Activated T-helper 2 cell treated with anti-CD3 and anti-CD28 coated beads, Interferon-gamma antibody, Interleukin-2, Interleukin-4, amounts not matched to agents 10 μg/mL and 5 μg/mL and 100 μg/mL, durations not matched to agents 14 hours and 24 hours and 36 hours (primary cell): ENCODE data around the gene WFS1. TPM values are rescaled to one million over a fixed set of nuclear protein-coding genes. Genes with fewer than 3 reads are reported as not detected.

ENCODE experiments used
- DNase-seq: peaks from one replicate; pipeline ENCODE4 v3.0.0; 2021; ENCODE audit warnings: low spot score
- H3K27ac Mint-ChIP-seq: one replicate; pipeline ENCODE4 v1.8.0; 2021; ENCODE audit warnings: mixed read lengths
- H3K27me3 Mint-ChIP-seq: one replicate; pipeline ENCODE4 v1.8.0; 2021; ENCODE audit warnings: low read depth, mixed read lengths
- H3K36me3 Mint-ChIP-seq: one replicate; pipeline ENCODE4 v1.8.0; 2021; ENCODE audit warnings: low read depth, mixed read lengths
- H3K4me1 Mint-ChIP-seq: one replicate; pipeline ENCODE4 v1.8.0; 2021; ENCODE audit warnings: low read depth, mixed read lengths
- H3K4me3 Mint-ChIP-seq: one replicate; pipeline ENCODE4 v1.8.0; 2021; ENCODE audit warnings: low read depth, mild to moderate bottlenecking, moderate library complexity, mixed read lengths
- H3K9me3 Mint-ChIP-seq: one replicate; pipeline ENCODE4 v1.8.0; 2021; ENCODE audit warnings: mixed read lengths
- intact Hi-C: fragments of 100-400 bp; cut with micrococcal nuclease; formaldehyde crosslinking; loops from one replicate; pipeline ENCODE4 v1.15.1; 2023
- total RNA-seq: library from RNA; stranded (reverse); gene quantifications from 2 replicates; pipeline ENCODE4 v1.2.3, GENCODE V29; 2022

Gene WFS1
- total RNA-seq, 1 donor from 2014 or later = 4.4 TPM

DNA sequence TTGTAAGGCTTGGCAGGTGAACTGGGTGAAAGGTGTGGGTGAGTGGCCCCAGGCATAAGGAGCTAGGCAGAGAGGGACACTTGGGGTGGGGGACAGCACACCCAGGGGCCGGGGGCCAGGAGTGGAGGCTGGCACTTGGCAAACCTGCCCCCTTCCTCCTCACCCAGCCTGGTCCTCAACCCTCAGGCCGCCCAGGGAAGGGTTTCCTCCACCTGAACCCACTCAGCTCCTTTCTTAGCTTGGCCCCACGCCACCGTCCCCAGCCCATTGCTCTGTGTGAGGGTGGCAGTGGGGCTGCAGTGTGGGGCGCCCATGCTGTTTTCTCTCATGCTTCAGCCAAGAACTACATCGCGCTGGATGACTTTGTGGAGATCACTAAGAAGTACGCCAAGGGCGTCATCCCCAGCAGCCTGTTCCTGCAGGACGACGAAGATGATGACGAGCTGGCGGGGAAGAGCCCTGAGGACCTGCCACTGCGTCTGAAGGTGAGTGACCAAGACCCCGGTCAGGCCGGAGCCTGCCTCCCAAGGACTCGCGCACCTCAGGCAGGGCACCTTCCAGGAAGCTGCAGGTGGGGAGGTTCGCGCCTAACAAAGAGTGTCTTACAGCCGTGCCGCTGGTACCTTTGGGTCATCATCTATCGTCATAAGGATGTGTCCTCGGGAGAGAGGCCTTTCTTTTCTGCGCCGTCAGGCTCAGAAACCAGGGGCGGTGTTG, 25.2 kb downstream of the WFS1 start:
- Mint-ChIP-seq H3K4me1 (no peaks in the 10 kb centered on the region), H3K9me3 (no peaks in the 10 kb centered on the region), H3K4me3 (no peak overlapping the region), H3K36me3 (no peaks in the 10 kb centered on the region), H3K27ac (no peak overlapping the region), H3K27me3 (no peaks in the 10 kb centered on the region)
- intact Hi-C loops = no loop called here
- no peak for DNase-seq

DNA sequence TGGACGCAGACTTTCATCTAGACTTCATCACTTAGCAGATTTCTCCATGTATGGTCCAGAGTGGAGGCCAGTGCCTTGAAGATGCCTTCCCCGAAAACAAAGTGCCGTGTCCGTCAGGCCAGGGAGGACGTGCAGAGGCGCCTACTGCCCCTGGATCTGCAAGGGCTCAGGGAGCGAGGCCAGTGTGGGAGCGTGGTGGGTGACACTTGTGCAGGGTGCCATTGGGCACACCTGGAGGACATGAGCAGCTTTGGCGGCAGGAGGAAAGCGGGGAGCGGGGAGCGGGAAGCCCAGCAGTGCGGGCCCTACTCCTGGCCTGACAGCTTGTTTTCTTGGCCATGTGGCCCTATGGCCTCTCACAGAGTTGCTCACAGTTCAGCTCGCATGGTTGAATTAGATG, 25.8 kb downstream of the WFS1 start:
- Mint-ChIP-seq H3K4me1 (no peaks in the 10 kb centered on the region), H3K27ac (no peak overlapping the region), H3K4me3 (no peak overlapping the region), H3K27me3 (no peaks in the 10 kb centered on the region), H3K36me3 (no peaks in the 10 kb centered on the region), H3K9me3 (no peaks in the 10 kb centered on the region)
- intact Hi-C loops = no loop called here
- no peak for DNase-seq

DNA sequence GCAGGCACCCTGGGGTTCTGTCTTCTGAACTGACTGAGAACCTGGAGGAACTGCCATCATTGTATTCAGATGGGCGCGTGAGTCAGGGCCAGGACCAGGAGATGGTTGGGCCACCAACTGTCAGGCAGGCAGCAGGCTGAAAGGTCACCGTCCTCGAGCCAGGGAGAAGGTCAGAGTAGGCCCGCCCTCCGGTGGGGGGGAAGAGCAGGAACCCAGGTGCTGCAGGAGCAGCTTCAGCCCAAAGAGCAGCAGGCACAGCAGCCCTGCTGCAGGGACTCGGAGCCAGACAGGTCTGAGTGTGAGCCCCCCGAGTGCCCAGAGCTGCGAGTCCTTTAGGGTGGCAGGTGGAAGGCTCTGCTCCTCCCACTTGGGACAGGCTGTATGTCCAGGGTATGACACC, 26.4 kb downstream of the WFS1 start:
- intact Hi-C loops = no loop called here

DNA sequence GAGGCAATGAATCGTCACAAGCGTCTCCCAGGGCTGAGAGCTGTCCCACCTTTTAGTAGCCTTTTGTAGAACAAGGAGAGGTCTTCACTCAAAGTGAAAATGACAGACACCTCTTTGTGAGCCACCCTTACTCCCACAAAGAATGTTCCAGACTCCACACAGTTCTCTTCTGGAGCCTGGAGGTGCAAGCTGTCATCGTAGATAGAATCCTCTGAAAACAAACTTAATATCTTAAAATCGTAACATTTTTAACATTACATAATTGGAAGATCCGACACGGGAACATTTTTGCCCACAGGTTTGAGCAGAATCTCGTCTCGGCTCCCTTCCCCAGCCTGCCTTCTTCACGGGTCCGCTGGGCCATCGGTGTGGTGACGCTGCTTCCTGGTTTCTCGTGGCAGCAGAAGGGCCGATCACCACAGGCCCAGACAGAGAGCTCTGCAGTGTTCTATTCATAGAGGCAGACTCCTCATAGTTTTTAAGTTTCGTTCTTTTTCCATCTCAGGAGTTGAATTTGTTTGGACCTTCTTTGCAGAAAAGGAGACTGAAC, 27.7 kb downstream of the WFS1 start:
- H3K36me3 Mint-ChIP-seq = no peaks in the 10 kb centered on the region
- DNase-seq = no peak
- intact Hi-C loops = no loop called here
- no peaks in the 10 kb centered on the region for H3K27me3 Mint-ChIP-seq
- no peaks in the 10 kb centered on the region for H3K4me1 Mint-ChIP-seq
- no peak overlapping the region for H3K4me3 Mint-ChIP-seq
- H3K27ac Mint-ChIP-seq = no peak overlapping the region
- no peaks in the 10 kb centered on the region for H3K9me3 Mint-ChIP-seq

More for the DNA sequence above, 26.4 kb downstream of the WFS1 start:
- DNase-seq = no peak
- no peak overlapping the region for H3K4me3 Mint-ChIP-seq
- no peaks in the 10 kb centered on the region for H3K4me1 Mint-ChIP-seq
- H3K9me3 Mint-ChIP-seq = no peaks in the 10 kb centered on the region
- H3K27me3 Mint-ChIP-seq = no peaks in the 10 kb centered on the region
- H3K36me3 Mint-ChIP-seq = no peaks in the 10 kb centered on the region
- no peak overlapping the region for H3K27ac Mint-ChIP-seq

DNA sequence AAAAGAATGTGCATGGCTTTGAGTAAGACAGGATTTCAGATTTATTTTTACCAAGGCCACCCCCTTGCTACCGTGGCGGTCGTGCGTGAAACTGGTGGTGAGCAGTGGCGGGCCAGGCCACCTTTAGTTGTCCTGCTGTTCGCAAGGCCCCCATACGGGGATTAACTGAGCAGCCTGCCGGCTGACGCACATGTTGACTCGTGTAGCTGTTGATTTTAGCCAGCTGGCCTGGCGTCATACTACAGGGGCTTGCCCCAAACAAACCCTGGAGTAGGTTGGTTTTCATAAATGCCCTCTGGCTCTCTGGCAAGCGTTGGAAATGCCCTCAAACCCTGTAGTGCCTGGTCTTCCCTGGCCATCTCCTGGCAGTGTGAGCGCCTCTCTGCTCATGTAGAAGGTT, 28.4 kb downstream of the WFS1 start:
- Mint-ChIP-seq H3K4me3 (no peak overlapping the region), H3K27me3 (no peaks in the 10 kb centered on the region), H3K36me3 (no peaks in the 10 kb centered on the region), H3K9me3 (no peaks in the 10 kb centered on the region), H3K4me1 (no peaks in the 10 kb centered on the region), H3K27ac (no peak overlapping the region)
- intact Hi-C loops = no loop called here
- DNase-seq = no peak

DNA sequence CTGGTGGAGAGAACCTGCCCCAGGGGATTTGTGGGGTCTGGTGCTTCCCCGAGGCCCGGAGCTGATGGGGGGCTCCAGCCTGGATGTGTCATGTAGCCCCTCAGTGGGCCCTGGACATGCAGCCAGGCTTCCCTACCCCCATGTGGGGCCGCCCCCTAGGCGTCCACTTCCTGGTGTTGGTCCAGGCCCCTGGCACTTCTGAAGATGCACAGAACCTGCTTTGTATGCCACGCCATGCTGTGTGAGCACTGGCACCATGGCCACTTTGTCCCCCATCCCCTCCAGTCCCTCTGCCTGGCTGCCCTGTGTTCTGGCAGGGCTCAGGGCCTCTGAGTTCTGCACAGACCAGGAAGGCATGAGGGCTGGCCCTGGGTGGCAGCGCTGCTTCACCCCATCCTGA, 29.2 kb downstream of the WFS1 start:
- no peaks in the 10 kb centered on the region for H3K27me3 Mint-ChIP-seq
- no peak for DNase-seq
- H3K27ac Mint-ChIP-seq = no peak overlapping the region
- intact Hi-C loops = no loop called here
- H3K36me3 Mint-ChIP-seq = no peaks in the 10 kb centered on the region
- H3K4me3 Mint-ChIP-seq = no peak overlapping the region
- no peaks in the 10 kb centered on the region for H3K9me3 Mint-ChIP-seq
- H3K4me1 Mint-ChIP-seq = no peaks in the 10 kb centered on the region

DNA sequence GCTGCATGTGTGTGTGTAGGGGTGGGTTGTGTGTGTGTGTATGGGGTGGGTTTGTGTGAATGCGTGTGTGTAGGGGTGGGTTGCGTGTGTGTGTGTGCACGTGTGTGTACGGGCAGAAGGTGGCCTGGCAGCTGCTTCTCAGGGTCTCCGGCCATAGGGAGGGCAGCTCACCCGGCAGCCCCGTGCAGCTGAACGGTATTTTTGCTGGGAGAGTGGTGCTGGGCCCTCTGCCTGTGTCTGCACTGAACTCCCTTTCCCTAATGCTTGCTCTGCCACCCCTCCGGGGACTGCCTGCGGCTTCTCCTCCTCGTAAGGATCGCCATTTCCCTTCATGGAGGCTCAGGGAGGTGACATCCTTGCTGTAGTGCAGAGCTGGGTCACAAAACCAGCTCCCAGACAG, 30.2 kb downstream of the WFS1 start:
- H3K4me1 Mint-ChIP-seq = no peaks in the 10 kb centered on the region
- no peaks in the 10 kb centered on the region for H3K27me3 Mint-ChIP-seq
- no peaks in the 10 kb centered on the region for H3K36me3 Mint-ChIP-seq
- intact Hi-C loops = no loop called here
- DNase-seq = no peak
- no peak overlapping the region for H3K27ac Mint-ChIP-seq
- H3K9me3 Mint-ChIP-seq = no peaks in the 10 kb centered on the region
- no peak overlapping the region for H3K4me3 Mint-ChIP-seq

DNA sequence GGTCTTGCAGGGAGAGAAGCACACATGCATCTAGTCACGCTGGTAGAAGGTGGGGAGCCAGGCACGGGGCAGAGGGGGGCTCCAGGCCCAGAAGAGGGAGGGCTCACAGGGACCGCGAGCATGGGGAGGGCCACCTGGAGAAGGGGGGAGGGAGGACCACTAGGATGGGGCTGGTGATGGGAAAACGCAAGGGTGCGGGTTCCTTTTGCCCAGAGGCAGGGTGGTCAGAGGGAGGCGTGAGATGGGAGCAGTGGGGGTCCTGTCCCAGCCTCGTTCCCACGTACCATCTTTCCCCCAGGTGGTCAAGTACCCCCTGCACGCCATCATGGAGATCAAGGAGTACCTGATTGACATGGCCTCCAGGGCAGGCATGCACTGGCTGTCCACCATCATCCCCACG, 30.7 kb downstream of the WFS1 start:
- intact Hi-C loops = no loop called here
- Mint-ChIP-seq H3K27ac (no peak overlapping the region), H3K4me1 (no peaks in the 10 kb centered on the region)

DNA sequence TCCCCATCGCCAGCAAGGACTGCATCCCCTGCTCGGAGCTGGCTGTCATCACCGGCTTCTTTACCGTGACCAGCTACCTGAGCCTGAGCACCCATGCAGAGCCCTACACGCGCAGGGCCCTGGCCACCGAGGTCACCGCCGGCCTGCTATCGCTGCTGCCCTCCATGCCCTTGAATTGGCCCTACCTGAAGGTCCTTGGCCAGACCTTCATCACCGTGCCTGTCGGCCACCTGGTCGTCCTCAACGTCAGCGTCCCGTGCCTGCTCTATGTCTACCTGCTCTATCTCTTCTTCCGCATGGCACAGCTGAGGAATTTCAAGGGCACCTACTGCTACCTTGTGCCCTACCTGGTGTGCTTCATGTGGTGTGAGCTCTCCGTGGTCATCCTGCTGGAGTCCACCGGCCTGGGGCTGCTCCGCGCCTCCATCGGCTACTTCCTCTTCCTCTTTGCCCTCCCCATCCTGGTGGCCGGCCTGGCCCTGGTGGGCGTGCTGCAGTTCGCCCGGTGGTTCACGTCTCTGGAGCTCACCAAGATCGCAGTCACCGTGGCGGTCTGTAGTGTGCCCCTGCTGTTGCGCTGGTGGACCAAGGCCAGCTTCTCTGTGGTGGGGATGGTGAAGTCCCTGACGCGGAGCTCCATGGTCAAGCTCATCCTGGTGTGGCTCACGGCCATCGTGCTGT, 31.5 kb downstream of the WFS1 start:
- intact Hi-C loops = no loop called here
- H3K27me3 Mint-ChIP-seq = no peaks in the 10 kb centered on the region
- H3K9me3 Mint-ChIP-seq = no peaks in the 10 kb centered on the region
- no peak overlapping the region for H3K27ac Mint-ChIP-seq
- H3K4me1 Mint-ChIP-seq = no peaks in the 10 kb centered on the region
- no peaks in the 10 kb centered on the region for H3K36me3 Mint-ChIP-seq
- DNase-seq = no peak
- no peak overlapping the region for H3K4me3 Mint-ChIP-seq

More for the DNA sequence above, 30.7 kb downstream of the WFS1 start:
- Mint-ChIP-seq H3K4me3 (no peak overlapping the region), H3K27me3 (no peaks in the 10 kb centered on the region), H3K9me3 (no peaks in the 10 kb centered on the region), H3K36me3 (no peaks in the 10 kb centered on the region)
- DNase-seq = no peak

DNA sequence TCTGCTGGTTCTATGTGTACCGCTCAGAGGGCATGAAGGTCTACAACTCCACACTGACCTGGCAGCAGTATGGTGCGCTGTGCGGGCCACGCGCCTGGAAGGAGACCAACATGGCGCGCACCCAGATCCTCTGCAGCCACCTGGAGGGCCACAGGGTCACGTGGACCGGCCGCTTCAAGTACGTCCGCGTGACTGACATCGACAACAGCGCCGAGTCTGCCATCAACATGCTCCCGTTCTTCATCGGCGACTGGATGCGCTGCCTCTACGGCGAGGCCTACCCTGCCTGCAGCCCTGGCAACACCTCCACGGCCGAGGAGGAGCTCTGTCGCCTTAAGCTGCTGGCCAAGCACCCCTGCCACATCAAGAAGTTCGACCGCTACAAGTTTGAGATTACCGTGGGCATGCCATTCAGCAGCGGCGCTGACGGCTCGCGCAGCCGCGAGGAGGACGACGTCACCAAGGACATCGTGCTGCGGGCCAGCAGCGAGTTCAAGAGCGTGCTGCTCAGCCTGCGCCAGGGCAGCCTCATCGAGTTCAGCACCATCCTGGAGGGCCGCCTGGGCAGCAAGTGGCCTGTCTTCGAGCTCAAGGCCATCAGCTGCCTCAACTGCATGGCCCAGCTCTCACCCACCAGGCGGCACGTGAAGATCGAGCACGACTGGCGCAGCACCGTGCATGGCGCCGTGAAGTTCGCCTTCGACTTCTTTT, 32.2 kb downstream of the WFS1 start:
- Mint-ChIP-seq H3K27ac (no peak overlapping the region), H3K9me3 (no peaks in the 10 kb centered on the region)

DNA sequence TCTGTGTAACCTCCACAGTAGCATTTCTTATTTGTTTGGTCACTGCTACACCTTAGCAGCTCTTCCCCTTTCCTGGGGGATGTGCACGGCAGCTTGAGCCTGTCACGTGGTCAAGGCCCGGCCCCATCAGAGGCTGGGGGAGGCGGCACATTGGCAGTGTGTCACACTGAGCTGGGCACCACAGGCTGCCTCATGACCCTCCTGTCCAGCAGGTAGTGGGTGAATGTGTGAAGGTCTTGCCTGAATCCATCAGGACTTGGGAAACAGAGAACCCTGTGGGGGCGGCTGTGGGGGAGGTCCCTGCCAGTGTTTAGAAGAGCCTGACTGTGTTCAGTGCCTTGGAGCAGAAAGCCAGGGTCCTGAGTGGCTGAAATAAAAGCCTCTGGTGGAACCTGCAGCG, 33.2 kb downstream of the WFS1 start:
- DNase-seq = no peak
- H3K27me3 Mint-ChIP-seq = peaks cover 6% of the 10 kb centered on the region

More for the DNA sequence above, 32.2 kb downstream of the WFS1 start:
- DNase-seq = no peak
- Mint-ChIP-seq H3K4me3 (no peak overlapping the region), H3K27me3 (peaks cover 6% of the 10 kb centered on the region), H3K4me1 (no peaks in the 10 kb centered on the region), H3K36me3 (no peaks in the 10 kb centered on the region)
- intact Hi-C loops = no loop called here

DNA sequence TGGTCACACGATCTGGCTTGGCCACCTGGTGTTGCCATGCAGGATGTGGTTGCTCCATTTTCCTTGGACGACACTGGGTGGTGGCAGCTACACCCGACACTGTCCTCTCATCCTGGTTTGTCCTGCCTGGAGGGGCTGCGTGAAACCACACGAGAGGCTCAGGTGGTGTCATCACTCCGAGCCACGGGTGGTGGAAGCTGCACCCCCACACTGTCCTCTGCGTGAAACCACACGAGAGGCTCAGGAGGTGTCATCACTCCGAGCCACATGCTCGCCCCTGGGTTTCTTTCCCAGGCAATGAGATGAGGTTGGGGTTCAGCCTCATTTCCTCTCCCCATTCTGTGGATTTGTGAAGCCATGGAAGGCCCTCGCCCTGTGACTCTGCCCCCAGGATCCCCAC, 34.3 kb downstream of the WFS1 start:
- H3K36me3 Mint-ChIP-seq = no peaks in the 10 kb centered on the region
- peaks cover 15% of the 10 kb centered on the region for H3K27me3 Mint-ChIP-seq
- intact Hi-C loops = no loop called here

More for the DNA sequence above, 33.2 kb downstream of the WFS1 start:
- H3K27ac Mint-ChIP-seq = no peak overlapping the region
- intact Hi-C loops = no loop called here
- no peak overlapping the region for H3K4me3 Mint-ChIP-seq
- no peaks in the 10 kb centered on the region for H3K9me3 Mint-ChIP-seq
- H3K4me1 Mint-ChIP-seq = no peaks in the 10 kb centered on the region
- no peaks in the 10 kb centered on the region for H3K36me3 Mint-ChIP-seq

DNA sequence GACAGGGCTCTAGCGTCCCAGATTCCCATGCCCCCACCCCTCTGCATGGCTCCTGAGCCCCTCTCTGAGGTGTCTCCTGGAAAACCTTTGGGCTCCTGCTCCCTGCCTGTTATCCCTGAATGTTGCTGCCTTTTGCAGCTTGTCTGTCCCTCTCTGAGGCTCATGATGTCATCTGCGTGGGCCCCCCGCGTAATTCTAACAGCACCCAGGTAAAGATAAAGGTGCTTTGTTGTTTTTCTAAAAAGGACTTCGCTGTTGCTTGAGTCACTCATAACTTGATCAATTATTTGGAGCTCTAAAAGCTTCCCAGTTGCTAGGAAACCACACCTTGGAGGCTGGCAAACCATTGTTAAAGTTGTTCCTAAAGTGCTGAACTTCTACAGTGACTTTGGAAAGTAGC, 36.6 kb downstream of the WFS1 start:
- H3K27me3 Mint-ChIP-seq = peaks cover 33% of the 10 kb centered on the region

More for the DNA sequence above, 34.3 kb downstream of the WFS1 start:
- DNase-seq = no peak
- H3K27ac Mint-ChIP-seq = no peak overlapping the region
- no peaks in the 10 kb centered on the region for H3K4me1 Mint-ChIP-seq
- no peak overlapping the region for H3K4me3 Mint-ChIP-seq
- H3K9me3 Mint-ChIP-seq = no peaks in the 10 kb centered on the region

More for the DNA sequence above, 36.6 kb downstream of the WFS1 start:
- no peak for DNase-seq
- Mint-ChIP-seq H3K4me1 (no peaks in the 10 kb centered on the region), H3K36me3 (no peaks in the 10 kb centered on the region), H3K4me3 (no peak overlapping the region), H3K9me3 (no peaks in the 10 kb centered on the region), H3K27ac (no peak overlapping the region)
- intact Hi-C loops = no loop called here
